ENCODE measurements around the gene AKIRIN2. TPM values are rescaled to one million over a fixed set of nuclear protein-coding genes. Genes with fewer than 3 reads are reported as not detected.

The AKIRIN2 gene
- total RNA-seq, 1 donor from 2014 or later: 23.5 TPM

GRCh38 chr6:87639373-87639772 is 62.7 kb downstream of the AKIRIN2 start:
- Histone ChIP-seq H3K27me3 (ENCODE audit: control insufficient read depth in 3 of 3, insufficient read depth in 3 of 3, low read length in 3 of 3) (no peaks in the 10 kb centered on the region), H3K4me3 (ENCODE audit: low read length in 3 of 3) (no peak overlapping the region), H3K36me3 (ENCODE audit: control insufficient read depth in 3 of 3, insufficient read depth in 3 of 3, low read length in 3 of 3) (peaks cover 0 to 11% (median 10%) of the 10 kb centered on the region in 3 donors)

GRCh38 chr6:87637106-87637505 is 64.9 kb downstream of the AKIRIN2 start:
- H3K4me1 ChIP-seq (ENCODE audit: control insufficient read depth in 3 of 3, insufficient read depth in 3 of 3, low read length in 3 of 3): peaks cover 0 to 7% (median 0%) of the 10 kb centered on the region in 3 donors
- no peaks in the 10 kb centered on the region for H3K27me3 ChIP-seq (ENCODE audit: control insufficient read depth in 3 of 3, insufficient read depth in 3 of 3, low read length in 3 of 3)
- H3K27ac ChIP-seq (ENCODE audit: low read depth, low read length): no peak overlapping the region
- H3K9me3 ChIP-seq (ENCODE audit: control insufficient read depth in 3 of 3, low read length in 3 of 3): no peaks in the 10 kb centered on the region
- peaks cover 0 to 11% (median 10%) of the 10 kb centered on the region in 3 donors for H3K36me3 ChIP-seq (ENCODE audit: control insufficient read depth in 3 of 3, insufficient read depth in 3 of 3, low read length in 3 of 3)
- no peak overlapping the region for H3K9ac ChIP-seq (ENCODE audit: low read depth in 1 of 3, low read length in 3 of 3)
- no peak overlapping the region for H3K4me3 ChIP-seq (ENCODE audit: low read length in 3 of 3)

More at GRCh38 chr6:87639373-87639772, 62.7 kb downstream of the AKIRIN2 start:
- peaks cover 0 to 7% (median 0%) of the 10 kb centered on the region in 3 donors for H3K4me1 ChIP-seq (ENCODE audit: control insufficient read depth in 3 of 3, insufficient read depth in 3 of 3, low read length in 3 of 3)
- no peaks in the 10 kb centered on the region for H3K9me3 ChIP-seq (ENCODE audit: control insufficient read depth in 3 of 3, low read length in 3 of 3)
- H3K9ac ChIP-seq (ENCODE audit: low read depth in 1 of 3, low read length in 3 of 3): no peak overlapping the region
- H3K27ac ChIP-seq (ENCODE audit: low read depth, low read length): no peak overlapping the region

GRCh38 chr6:87636315-87636714 is 65.7 kb downstream of the AKIRIN2 start:
- Histone ChIP-seq H3K4me1 (ENCODE audit: control insufficient read depth in 3 of 3, insufficient read depth in 3 of 3, low read length in 3 of 3) (peaks cover 0 to 7% (median 0%) of the 10 kb centered on the region in 3 donors), H3K27me3 (ENCODE audit: control insufficient read depth in 3 of 3, insufficient read depth in 3 of 3, low read length in 3 of 3) (no peaks in the 10 kb centered on the region), H3K9ac (ENCODE audit: low read depth in 1 of 3, low read length in 3 of 3) (no peak overlapping the region), H3K4me3 (ENCODE audit: low read length in 3 of 3) (no peak overlapping the region), H3K27ac (ENCODE audit: low read depth, low read length) (no peak overlapping the region), H3K9me3 (ENCODE audit: control insufficient read depth in 3 of 3, low read length in 3 of 3) (no peaks in the 10 kb centered on the region), H3K36me3 (ENCODE audit: control insufficient read depth in 3 of 3, insufficient read depth in 3 of 3, low read length in 3 of 3) (peaks cover 0 to 11% (median 10%) of the 10 kb centered on the region in 3 donors)

GRCh38 chr6:87633851-87634250 is 68.2 kb downstream of the AKIRIN2 start:
- no peak overlapping the region for H3K27ac ChIP-seq (ENCODE audit: low read depth, low read length)
- peaks cover 0 to 12% (median 7%) of the 10 kb centered on the region in 3 donors for H3K36me3 ChIP-seq (ENCODE audit: control insufficient read depth in 3 of 3, insufficient read depth in 3 of 3, low read length in 3 of 3)
- H3K9ac ChIP-seq (ENCODE audit: low read depth in 1 of 3, low read length in 3 of 3): no peak overlapping the region
- peaks cover 0 to 7% (median 0%) of the 10 kb centered on the region in 3 donors for H3K4me1 ChIP-seq (ENCODE audit: control insufficient read depth in 3 of 3, insufficient read depth in 3 of 3, low read length in 3 of 3)
- H3K27me3 ChIP-seq (ENCODE audit: control insufficient read depth in 3 of 3, insufficient read depth in 3 of 3, low read length in 3 of 3): no peaks in the 10 kb centered on the region
- H3K9me3 ChIP-seq (ENCODE audit: control insufficient read depth in 3 of 3, low read length in 3 of 3): no peaks in the 10 kb centered on the region
- H3K4me3 ChIP-seq (ENCODE audit: low read length in 3 of 3): no peak overlapping the region

GRCh38 chr6:87630746-87631145 is 71.3 kb downstream of the AKIRIN2 start:
- Histone ChIP-seq H3K9me3 (ENCODE audit: control insufficient read depth in 3 of 3, low read length in 3 of 3) (no peaks in the 10 kb centered on the region), H3K27ac (ENCODE audit: low read depth, low read length) (no peak overlapping the region), H3K4me3 (ENCODE audit: low read length in 3 of 3) (no peak overlapping the region)

GRCh38 chr6:87628881-87629280 is 73.2 kb downstream of the AKIRIN2 start:
- no peaks in the 10 kb centered on the region for H3K27me3 ChIP-seq (ENCODE audit: control insufficient read depth in 3 of 3, insufficient read depth in 3 of 3, low read length in 3 of 3)
- no peak overlapping the region for H3K4me3 ChIP-seq (ENCODE audit: low read length in 3 of 3)
- no peak overlapping the region for H3K27ac ChIP-seq (ENCODE audit: low read depth, low read length)
- H3K4me1 ChIP-seq (ENCODE audit: control insufficient read depth in 3 of 3, insufficient read depth in 3 of 3, low read length in 3 of 3): peaks cover 0 to 6% (median 0%) of the 10 kb centered on the region in 3 donors
- H3K9me3 ChIP-seq (ENCODE audit: control insufficient read depth in 3 of 3, low read length in 3 of 3): no peaks in the 10 kb centered on the region
- H3K9ac ChIP-seq (ENCODE audit: low read depth in 1 of 3, low read length in 3 of 3): no peak overlapping the region
- H3K36me3 ChIP-seq (ENCODE audit: control insufficient read depth in 3 of 3, insufficient read depth in 3 of 3, low read length in 3 of 3): peaks cover 0 to 4% (median 2%) of the 10 kb centered on the region in 3 donors

More at GRCh38 chr6:87630746-87631145, 71.3 kb downstream of the AKIRIN2 start:
- Histone ChIP-seq H3K27me3 (ENCODE audit: control insufficient read depth in 3 of 3, insufficient read depth in 3 of 3, low read length in 3 of 3) (no peaks in the 10 kb centered on the region), H3K4me1 (ENCODE audit: control insufficient read depth in 3 of 3, insufficient read depth in 3 of 3, low read length in 3 of 3) (peaks cover 0 to 6% (median 0%) of the 10 kb centered on the region in 3 donors), H3K9ac (ENCODE audit: low read depth in 1 of 3, low read length in 3 of 3) (no peak overlapping the region), H3K36me3 (ENCODE audit: control insufficient read depth in 3 of 3, insufficient read depth in 3 of 3, low read length in 3 of 3) (peaks cover 0 to 8% (median 6%) of the 10 kb centered on the region in 3 donors)

GRCh38 chr6:87628424-87628823 is 73.6 kb downstream of the AKIRIN2 start:
- H3K27ac ChIP-seq (ENCODE audit: low read depth, low read length): no peak overlapping the region
- H3K36me3 ChIP-seq (ENCODE audit: control insufficient read depth in 3 of 3, insufficient read depth in 3 of 3, low read length in 3 of 3): peaks cover 0 to 4% (median 2%) of the 10 kb centered on the region in 3 donors
- H3K4me3 ChIP-seq (ENCODE audit: low read length in 3 of 3): no peak overlapping the region
- no peaks in the 10 kb centered on the region for H3K9me3 ChIP-seq (ENCODE audit: control insufficient read depth in 3 of 3, low read length in 3 of 3)
- peaks cover 0 to 6% (median 0%) of the 10 kb centered on the region in 3 donors for H3K4me1 ChIP-seq (ENCODE audit: control insufficient read depth in 3 of 3, insufficient read depth in 3 of 3, low read length in 3 of 3)
- no peak overlapping the region for H3K9ac ChIP-seq (ENCODE audit: low read depth in 1 of 3, low read length in 3 of 3)
- no peaks in the 10 kb centered on the region for H3K27me3 ChIP-seq (ENCODE audit: control insufficient read depth in 3 of 3, insufficient read depth in 3 of 3, low read length in 3 of 3)

Small RNAs within 50 kb of the gene (small RNA-seq; reads per million reads assigned to genes)
- gene RF01210: not detected

Other genes with a start within 250 kb of the AKIRIN2 start
- 12.5 TPM for gene SLC35A1, start 229.3 kb downstream of the AKIRIN2 start, total RNA-seq
- 31.8 TPM for gene RARS2, start 112.2 kb downstream of the AKIRIN2 start, total RNA-seq
- gene ORC3, start 112.1 kb downstream of the AKIRIN2 start, total RNA-seq: 21.4 TPM

Data from skeletal muscle tissue (tissue), 5 donors.